Stimulated activated naive CD4-positive, alpha-beta T cell treated with Interleukin-2 at 50 U/mL for 16 hours (primary cell): ENCODE results near the gene COL18A1.
"Not testable (repeated sequence)": the region's sequence is repeated elsewhere in the genome, so short reads cannot be mapped to it uniquely, and the experiment has no call there.

Experiments used
- DNase-seq: peaks from one replicate; lab custom pipeline; 2025; lab: John Stamatoyannopoulos, UW

COL18A1 gene

GRCh38 chr21:45427331-45428271, 22.6 kb downstream of the COL18A1 start:
- no peak for DNase-seq

- DNase-seq: no peak
Measured at GRCh38 chr21:45428534-45428933, 23.6 kb downstream of the COL18A1 start.

- no peak for DNase-seq
Measured at GRCh38 chr21:45429221-45430175, 24.5 kb downstream of the COL18A1 start.

GRCh38 chr21:45430521-45431501, 25.8 kb downstream of the COL18A1 start:
- DNase-seq: no peak

GRCh38 chr21:45431781-45432572, 27.0 kb downstream of the COL18A1 start:
- no peak for DNase-seq

GRCh38 chr21:45432575-45433255, 27.8 kb downstream of the COL18A1 start:
- DNase-seq: no peak

- DNase-seq: no peak
Measured at GRCh38 chr21:45433301-45433700, 28.3 kb downstream of the COL18A1 start.

GRCh38 chr21:45433911-45434644, 29.1 kb downstream of the COL18A1 start:
- DNase-seq: no peak

GRCh38 chr21:45434645-45435217, 29.8 kb downstream of the COL18A1 start:
- no peak for DNase-seq

- DNase-seq: no peak
Measured at GRCh38 chr21:45435405-45435981, 30.5 kb downstream of the COL18A1 start.

GRCh38 chr21:45436351-45437065, 31.5 kb downstream of the COL18A1 start:
- DNase-seq: no peak

GRCh38 chr21:45437844-45438243, 32.9 kb downstream of the COL18A1 start:
- not testable (repeated sequence) for DNase-seq

- DNase-seq: no peak
Measured at GRCh38 chr21:45438391-45439145, 33.6 kb downstream of the COL18A1 start.

- DNase-seq: peak; percentile 78
Measured at GRCh38 chr21:45439161-45439872, 34.4 kb downstream of the COL18A1 start.

- DNase-seq: no peak
Measured at GRCh38 chr21:45439901-45440461, 35.0 kb downstream of the COL18A1 start.

GRCh38 chr21:45440736-45441350, 35.9 kb downstream of the COL18A1 start:
- no peak for DNase-seq
